ENCODE data around the gene PTGDR.

DNA sequence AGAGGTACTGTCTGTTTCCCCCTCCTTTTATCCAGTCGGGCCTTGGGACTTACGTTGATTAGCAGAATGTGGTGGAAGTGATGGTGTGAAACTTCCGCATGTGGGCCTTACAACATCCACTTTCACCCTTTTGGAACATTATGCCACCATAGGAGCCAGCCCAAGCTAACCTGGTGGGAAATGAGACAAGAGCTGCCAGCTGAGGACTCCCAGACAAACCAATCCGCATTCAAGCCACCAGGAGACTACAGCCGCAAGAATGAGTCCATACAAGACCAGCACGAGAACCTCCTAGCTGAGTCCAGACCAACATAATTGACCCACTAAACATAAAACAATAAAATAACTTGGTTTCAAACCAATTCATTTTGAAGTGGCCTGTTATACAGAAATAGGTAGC is 37.5 kb downstream of the PTGDR start:
- TF ChIP-seq POLR2AphosphoS5 (IDR thresholded peaks at IDR 0.05; ENCODE audit: low read depth, low read length) (no peak), TAF1 (IDR thresholded peaks at IDR 0.05; ENCODE audit: borderline replicate concordance, insufficient read depth, low read length) (no peak), FOXP2 (optimal IDR thresholded peaks at IDR 0.05; ENCODE audit: borderline replicate concordance, extremely low read depth, extremely low read length, insufficient read depth) (no peak), SIN3A (IDR thresholded peaks at IDR 0.05; ENCODE audit: borderline replicate concordance, insufficient read depth, low read length) (no peak)
- TF ChIP-seq, protein P1, sequence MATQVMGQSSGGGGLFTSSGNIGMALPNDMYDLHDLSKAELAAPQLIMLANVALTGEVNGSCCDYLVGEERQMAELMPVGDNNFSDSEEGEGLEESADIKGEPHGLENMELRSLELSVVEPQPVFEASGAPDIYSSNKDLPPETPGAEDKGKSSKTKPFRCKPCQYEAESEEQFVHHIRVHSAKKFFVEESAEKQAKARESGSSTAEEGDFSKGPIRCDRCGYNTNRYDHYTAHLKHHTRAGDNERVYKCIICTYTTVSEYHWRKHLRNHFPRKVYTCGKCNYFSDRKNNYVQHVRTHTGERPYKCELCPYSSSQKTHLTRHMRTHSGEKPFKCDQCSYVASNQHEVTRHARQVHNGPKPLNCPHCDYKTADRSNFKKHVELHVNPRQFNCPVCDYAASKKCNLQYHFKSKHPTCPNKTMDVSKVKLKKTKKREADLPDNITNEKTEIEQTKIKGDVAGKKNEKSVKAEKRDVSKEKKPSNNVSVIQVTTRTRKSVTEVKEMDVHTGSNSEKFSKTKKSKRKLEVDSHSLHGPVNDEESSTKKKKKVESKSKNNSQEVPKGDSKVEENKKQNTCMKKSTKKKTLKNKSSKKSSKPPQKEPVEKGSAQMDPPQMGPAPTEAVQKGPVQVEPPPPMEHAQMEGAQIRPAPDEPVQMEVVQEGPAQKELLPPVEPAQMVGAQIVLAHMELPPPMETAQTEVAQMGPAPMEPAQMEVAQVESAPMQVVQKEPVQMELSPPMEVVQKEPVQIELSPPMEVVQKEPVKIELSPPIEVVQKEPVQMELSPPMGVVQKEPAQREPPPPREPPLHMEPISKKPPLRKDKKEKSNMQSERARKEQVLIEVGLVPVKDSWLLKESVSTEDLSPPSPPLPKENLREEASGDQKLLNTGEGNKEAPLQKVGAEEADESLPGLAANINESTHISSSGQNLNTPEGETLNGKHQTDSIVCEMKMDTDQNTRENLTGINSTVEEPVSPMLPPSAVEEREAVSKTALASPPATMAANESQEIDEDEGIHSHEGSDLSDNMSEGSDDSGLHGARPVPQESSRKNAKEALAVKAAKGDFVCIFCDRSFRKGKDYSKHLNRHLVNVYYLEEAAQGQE (IDR thresholded peaks at IDR 0.05; ENCODE audit: insufficient read depth in 1 of 2, low read depth in 2 of 2, low read length in 2 of 2) = no peak
